HG03064 (cell line): ENCODE data around the gene RCBTB2.

Experiments used
- ATAC-seq: cut with Tn5 transposase; IDR thresholded peaks from one replicate; pipeline ENCODE4 v1.9.1; 2021; ENCODE audit warnings: low read depth; ENCODE audit not compliant: unreplicated experiment

RCBTB2 gene

DNA sequence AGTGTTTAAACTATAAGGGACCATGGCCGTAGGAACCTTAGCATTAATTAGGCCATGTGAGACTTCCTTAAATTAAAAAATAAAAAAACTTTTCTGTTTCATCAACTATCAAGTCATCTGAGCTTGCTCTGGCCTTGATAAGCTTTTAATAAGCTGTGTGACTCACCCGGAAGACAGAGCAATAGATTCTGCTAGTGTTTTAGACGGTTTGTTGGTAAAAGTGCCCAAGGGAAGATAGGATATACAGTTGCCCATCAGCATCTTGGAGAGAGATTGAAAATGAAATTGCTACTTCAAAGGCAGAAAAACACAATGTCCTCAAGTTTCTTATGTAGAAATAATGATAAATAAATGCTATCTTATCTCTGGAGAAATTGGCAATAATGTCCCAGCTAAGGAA lies 31.2 kb upstream of the RCBTB2 start:
- ATAC-seq: no peak

DNA sequence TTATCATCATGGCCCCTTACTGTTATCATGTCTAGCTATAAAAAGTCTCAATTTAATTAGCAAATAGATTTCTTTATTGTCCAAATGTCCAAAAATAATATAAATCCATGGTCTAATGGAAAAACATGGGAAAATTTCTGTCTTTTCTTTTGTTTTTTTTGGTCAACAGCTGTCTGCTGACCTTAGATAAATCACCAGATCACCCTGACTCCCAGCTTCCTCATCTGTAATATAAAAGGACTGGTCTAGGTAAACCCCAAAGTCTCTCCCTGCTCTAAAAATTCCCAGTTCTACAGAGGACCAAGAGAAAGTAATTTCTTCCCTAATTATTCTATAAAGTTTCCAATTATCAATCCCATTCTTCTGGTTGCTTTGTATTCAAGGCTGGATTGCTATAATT lies 30.7 kb upstream of the RCBTB2 start:
- ATAC-seq: no peak

DNA sequence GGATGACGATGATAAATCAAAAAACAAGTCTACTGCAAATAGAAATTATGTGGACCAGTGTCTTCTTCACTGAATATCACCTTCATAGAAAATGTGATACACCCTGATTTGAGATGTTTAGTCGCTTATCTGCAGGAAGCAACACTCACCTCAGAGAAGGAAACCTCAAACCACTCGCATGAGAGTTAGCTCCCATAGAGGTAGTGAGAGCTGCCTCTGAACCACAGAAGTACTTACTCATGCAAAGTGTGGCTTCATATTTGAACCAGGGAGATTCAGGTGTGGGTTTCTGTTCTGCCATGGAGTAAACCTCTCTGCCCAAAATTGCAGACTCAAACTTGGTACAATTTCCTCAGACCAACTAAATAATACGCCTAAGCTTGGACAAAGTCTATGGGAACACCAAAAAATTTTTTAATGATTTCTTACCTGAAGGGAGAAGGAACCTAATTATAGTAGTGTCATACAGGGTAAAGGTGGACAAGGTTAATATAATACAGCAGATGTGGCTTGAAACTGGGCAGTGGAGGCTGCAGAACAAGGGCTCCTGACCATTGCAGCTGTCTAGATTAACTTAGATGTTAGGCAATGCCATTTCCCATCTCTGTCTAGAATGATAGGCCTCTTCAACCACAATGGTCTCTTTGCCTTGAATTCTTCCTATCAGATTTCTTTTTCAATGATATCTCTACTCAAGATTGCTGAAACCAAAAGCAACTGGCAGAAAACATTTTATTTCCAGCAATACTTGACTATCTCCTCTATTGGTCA lies 29.6 kb upstream of the RCBTB2 start:
- peak; percentile 91 for ATAC-seq

DNA sequence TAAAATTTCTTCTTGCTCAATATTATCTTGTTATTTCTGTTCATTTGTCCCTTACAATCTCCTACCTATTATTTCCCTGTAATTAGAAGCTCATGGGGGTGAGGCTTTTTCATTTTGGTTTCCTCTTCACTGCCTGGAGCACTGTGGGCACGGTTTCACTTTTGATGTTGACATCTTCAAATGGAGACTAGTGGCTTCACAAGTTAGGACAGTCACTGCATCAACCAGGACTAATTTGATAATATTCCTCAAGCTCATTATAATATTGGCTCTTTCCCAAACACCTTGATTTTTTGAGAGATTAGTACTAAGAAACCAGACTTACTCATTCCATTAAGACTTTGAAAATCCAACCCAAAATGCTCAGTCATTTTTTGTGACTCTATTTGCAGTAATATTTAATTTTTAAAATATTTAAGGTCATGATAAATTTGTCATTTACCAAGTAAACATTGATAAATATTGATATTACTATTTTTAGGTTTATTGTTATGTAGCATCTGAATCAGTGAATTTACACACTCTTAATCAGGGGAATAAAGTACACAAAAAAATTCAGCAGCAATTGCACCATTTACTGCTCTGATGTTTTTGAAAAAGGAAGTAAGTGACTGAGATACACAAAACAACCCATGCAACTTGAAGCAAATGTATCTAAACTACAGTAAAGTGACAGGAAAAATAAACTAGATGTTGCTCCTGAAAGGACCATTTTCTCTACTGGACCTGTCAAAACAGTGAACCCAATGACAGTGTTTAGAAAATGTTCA lies 28.8 kb upstream of the RCBTB2 start:
- ATAC-seq: no peak

DNA sequence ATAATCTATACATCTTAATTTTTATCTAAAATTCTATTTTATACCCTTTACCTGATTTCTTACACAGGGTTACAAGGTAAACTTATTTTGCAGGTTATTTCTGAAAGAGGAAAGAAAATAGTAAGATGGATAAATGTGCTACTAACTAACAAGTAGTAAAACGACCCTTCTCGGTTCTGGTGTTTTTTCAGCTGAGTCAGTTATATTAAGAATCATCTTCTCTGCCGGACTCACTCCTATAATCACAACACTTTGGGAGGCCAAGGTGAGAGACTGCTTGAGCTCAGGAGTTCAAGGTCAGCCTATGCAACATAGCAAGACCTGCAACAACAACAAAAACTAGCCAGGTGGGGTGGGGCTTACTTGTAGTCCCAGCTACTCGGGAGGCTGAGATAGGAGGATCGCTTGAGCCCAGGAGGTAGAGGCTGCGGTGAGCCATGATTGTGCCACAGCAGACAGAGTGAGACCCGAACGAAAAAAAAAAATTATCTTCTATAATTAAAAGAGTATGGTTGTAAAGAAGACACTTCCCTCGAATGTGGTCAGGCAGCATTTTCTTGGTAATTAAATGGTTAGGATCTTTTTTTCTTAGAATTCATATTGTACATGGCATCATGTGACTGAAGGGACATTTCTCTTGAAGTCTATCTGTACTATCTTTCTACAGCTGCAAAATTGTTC lies 27.9 kb upstream of the RCBTB2 start:
- no peak for ATAC-seq

DNA sequence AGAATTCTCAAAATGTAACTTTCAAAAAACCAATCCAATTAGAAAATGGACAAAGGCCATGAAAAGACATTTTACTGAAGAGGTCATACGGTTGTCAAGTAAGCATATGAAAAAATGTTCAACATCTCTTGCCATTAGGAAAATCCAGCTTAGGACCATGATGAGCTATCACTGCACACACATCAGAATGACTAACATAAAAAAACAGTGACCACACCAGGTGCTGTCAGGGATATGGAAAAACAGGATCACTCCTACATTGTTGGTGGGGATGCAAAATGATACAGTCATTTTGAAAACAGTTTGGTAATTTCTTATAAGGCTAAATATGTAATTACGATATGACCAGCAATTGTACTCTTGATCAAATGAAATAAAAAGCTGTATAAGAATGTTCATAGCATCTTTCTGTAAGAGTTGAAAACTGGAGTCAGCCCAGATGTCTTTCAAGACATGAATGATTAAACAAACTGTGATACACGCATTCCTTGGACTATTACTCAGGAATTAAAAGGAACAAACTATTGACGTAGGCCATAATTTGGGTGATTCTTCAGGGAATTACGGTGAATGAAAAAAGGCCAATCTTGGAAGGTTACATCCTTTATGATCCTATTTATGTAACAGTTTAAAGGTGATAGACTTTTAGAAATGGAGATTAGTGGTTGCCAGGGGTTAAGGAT lies 26.9 kb upstream of the RCBTB2 start:
- no peak for ATAC-seq

DNA sequence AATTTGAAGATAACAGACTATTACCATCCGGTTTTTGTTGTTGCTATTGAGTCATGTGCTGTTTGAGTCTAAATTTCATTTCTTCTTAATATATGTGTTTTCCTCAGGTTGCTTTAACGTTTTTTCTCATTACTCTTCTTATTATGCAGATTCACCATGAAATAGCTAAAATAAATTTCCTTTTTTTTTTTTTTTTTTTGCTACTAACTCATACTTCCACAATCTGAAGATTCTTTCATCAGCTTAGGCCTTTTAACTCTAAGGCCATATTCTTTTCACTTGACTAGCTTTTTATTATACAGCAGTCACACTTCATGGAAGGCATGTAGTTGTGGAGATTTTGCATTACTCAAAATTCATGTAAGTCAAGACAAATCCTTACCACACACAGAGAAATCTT lies 23.9 kb upstream of the RCBTB2 start:
- no peak for ATAC-seq

DNA sequence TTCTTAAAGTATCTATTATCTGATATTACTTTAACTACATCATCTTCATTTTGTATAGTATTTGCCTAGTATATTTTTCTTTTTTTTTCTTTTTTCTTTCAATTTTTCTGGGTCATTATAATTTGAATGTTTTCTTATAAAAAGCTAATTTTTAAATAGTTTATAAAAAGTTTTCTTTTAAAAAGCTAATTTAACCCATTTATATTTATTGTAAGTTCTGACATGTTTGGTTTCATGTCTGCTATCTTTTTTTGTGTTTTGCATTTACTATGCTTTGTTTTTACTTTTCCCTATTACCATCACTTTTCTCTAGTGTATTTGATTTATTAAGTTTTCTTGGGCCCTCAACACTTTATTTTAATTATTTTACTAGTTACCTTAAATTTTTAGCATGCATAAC lies 22.6 kb upstream of the RCBTB2 start:
- ATAC-seq: no peak

DNA sequence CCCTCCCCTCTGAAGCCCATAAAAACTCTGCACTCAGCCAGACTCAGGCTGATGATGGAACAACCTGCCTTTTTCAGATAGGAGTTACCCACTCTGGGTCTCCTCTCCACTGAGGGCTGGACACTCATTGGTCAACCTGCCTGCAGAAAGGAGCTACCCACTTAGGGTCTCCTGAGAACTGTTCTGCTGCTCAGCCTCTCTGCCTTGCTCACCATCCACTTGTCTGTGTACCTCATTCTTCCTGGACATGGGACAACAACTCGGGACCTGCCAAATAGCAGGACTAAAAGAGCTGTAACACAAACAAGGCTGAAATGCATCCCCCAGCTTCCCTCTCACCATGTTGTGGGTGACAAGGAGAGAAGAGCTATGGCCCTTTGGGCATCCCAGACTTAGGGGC lies 18.4 kb upstream of the RCBTB2 start:
- ATAC-seq: no peak

DNA sequence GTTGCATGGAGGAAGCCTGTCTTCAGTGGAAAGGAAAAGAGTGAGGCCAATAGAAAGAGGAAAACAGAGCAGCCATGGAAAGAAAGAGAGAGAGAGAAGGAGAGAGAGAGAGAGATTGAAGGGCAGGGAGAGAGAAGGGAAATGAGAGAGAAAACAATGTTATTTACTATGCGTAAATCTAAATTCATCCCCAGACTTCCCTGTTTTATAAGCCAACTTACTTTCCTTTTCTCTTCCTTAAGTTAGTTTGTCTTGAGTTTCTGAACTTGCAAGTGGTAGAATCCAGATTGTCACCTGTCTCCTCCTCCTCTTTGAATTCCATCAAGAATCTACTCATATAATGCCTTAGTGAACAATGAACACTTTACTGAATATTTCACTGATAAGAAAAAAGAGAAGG lies 16.8 kb upstream of the RCBTB2 start:
- ATAC-seq: no peak

DNA sequence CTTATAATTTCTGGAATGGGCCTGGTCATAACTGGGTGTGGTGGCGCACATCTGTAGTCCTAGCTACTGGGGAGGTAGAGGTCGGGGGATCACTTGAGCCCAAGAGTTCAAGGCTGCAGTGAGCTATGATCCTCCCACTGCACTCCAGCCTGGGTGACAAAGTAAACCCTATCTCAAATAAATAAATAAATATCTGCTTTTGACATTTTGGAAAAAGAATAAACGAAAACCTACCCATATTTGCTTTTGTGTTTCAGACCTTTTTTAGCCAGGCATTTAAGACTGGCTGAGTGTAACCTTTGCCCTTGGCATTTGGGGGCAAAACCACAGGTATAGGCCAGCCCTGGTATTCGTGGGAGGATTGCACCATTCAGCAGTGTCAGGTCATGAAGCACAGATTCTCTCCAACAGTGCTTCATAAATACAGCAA lies 14.8 kb upstream of the RCBTB2 start:
- ATAC-seq: no peak

DNA sequence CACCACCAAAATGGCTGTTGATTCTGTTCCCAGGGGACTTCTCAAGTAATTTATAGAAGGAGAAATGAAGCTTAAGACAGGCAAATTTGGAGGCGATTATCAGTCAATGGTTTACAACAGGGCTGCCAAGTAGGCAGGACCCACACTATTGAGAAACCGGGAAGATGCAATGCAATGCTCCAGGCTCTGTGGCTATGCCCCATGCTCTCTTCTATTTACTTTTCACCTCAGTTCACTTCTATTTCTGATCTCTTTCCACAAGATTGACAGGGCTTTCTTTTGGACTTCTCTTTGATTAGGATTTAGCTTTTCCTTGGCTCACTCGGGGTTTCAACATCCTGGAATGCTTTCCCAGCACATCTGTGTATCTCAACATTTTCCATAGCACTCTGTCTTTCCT lies 12.7 kb upstream of the RCBTB2 start:
- no peak for ATAC-seq

DNA sequence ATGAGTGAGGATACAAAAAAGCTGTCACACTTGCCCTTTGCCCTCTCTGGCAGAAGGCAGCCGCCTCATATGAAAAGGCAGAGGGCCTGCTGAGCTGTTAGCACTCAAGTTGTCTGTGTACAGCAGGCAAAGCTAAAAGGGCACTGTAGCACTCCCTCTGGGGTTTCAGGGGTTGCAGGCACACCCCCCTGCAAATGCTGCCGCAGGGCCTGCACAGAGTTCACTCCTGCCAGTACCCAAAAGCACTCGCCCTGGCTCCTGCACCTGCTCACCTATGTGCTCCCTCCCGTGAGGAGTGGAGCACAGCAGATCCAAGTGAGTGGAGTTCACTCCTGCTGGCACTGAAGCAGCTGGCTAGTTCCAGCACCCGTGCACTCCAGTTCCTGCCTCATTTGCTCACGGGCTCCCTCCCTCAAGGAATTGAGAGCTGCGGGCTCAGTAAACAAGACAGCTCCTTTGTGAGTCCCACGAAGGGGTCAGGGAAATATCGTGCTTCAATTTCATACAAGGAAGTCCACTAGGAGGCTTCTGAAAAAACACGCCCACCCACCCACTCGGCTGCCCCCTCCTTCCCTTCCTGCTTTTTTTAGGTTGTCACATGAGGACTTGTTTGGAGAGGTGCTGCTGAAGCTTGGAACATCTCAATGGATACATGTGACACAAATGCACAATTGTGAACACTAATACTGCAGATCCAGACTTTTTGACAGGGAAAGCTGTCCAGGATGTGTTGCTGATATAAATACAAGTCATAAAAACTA lies 9.9 kb upstream of the RCBTB2 start:
- ATAC-seq: no peak

DNA sequence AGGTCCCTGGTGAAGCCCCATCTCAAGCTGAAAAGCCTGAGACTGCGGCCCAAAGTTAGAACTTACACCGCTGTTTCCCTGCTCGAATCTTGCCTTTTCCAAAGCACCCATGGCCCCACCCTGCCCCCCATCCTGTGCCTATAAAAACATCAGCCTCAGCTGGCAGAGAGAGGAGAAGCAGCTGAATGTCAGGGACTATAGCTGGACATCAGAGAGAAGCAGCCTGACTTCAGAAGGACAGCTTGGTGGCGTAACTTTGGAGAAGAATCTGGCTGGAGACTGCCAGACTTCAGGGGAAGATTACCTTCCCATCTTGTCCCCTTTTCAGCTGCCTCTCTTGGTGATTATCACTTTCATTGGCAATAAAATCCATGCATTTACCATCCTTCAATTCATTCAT lies 9.3 kb upstream of the RCBTB2 start:
- no peak for ATAC-seq

DNA sequence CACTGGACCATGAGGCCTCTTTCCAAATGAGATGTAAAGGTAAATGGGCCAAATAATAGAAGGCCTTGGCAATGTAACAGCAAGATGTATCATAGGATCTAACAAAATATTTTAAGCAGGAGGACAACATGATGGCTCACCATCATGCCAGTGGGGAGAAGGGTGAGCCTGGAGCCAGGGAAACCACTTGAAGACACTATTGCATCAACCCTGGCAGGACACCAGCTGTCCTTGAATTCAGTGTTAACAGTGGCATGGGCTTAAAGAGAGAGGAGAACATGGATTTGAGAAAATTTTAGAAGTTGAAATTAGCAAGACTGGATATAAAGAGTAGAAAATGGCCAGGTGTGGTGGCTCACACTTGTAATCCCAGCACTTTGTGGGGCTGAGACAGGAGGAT lies 6.7 kb upstream of the RCBTB2 start:
- no peak for ATAC-seq

DNA sequence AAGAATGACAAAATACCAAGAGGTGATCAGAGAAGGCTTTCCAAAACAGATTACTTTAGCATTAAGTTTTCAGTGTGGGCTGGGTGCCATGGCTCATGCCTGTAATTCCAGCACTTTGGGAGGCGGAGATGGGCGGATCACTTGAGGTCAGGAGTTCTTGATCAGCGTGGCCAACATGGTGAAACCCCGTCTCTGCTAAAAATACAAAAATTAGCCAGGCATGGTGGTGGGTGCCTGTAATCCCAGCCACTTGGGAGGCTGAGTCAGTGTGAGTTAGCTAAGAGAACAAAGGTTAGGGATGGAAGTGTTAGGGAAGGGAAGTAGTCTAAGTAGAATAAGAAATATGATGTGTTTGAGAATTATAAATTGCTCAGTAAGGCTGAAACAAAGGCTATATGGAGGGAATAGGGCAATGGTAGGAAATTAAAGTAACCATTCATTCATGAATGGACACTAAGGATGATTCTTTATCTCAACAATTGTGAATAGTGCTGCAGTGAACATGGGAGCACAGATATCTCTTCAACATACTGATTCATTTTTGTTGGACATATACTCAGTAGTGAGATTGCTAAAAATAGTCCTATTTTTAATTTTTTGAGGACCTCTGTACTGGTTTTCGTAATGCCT lies 3.9 kb upstream of the RCBTB2 start:
- ATAC-seq: no peak

DNA sequence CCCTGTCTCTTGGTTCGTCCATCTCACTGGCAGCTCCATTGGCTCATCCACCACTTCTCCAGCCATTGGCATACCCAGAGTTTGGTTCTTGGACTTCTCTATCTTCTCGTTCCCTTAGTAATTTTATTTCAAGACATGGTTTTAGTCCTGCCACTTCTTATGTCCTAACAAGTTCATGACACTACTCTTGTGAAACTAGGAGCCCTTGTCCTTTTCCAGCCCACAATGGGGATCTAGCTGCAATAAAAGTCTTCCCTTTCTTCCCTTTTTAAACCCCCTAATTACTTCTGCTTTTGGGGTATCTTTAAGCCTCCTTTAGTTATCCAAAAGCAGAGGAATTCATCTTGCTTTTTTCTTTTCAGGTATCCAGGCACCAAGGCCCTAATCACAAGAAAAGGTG lies 2.9 kb upstream of the RCBTB2 start:
- no peak for ATAC-seq

DNA sequence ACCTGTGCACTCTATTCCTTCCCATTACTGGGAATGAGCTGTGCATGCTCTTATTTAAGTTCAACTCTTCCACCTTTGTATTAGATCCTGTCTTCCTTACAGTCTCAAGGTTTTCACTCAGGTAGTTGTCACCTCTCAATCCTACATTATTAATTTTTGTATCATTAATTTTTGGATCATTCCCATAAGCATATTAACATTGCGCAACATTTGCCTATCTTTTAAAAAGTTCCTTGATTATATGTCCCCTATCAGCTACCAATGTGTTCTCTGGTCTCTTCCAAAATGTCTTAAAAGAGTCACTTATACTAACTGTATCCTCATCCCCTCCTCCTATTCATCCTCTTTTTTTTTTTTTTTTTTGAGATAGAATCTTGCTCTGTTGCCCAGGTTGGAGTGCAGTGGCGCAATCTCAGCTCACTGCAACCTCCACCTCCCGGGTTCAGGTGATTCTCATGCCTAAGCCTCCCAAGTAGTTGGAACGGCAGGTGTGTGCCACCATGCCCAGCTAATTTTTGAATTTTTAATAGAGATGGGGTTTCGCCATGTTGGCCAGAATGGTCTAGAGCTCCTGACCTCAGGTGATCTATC lies 2.1 kb upstream of the RCBTB2 start:
- no peak for ATAC-seq

DNA sequence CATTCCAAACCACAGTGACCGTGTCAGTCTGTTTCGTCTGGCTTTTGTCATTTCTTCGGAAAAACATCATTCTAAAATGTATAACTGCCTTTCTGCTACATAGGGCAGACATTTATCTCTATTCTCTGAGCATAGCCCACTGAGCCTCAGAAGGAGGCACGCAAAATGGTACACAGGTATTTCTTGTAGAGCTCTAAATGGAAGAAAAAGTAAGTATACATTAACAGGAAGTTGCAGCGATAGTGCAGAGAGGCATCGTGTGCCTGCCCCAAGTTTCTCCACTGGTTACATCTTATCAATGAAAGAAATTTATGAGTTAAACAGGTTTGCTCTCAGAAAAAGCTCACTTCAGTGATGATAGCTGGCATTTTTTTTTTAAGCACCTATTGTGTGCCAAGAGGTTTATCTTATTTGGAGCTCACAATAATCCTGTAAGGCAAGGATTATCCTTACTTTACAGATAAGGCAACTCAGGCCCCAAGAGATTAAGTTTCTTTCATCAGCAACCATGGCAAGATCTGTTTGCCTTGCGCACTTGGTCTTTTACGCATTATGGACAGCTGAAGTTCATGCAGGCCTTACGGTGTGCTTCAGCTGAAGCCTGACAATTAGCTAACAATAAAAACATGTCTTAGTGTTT lies 1.2 kb upstream of the RCBTB2 start:
- ATAC-seq: no peak
